GM18873 (cell line): ENCODE measurements around the gene KIAA2012.
"Not testable (repeated sequence)": the region's sequence is repeated elsewhere in the genome, so short reads cannot be mapped to it uniquely, and the experiment has no call there.

Experiments
- ATAC-seq: cut with Tn5 transposase; IDR thresholded peaks from one replicate; pipeline ENCODE4 v1.9.1; 2021; ENCODE audit warnings: mild to moderate bottlenecking, moderate library complexity, moderate number of reproducible peaks; ENCODE audit not compliant: unreplicated experiment, low FRiP score

Gene KIAA2012

DNA sequence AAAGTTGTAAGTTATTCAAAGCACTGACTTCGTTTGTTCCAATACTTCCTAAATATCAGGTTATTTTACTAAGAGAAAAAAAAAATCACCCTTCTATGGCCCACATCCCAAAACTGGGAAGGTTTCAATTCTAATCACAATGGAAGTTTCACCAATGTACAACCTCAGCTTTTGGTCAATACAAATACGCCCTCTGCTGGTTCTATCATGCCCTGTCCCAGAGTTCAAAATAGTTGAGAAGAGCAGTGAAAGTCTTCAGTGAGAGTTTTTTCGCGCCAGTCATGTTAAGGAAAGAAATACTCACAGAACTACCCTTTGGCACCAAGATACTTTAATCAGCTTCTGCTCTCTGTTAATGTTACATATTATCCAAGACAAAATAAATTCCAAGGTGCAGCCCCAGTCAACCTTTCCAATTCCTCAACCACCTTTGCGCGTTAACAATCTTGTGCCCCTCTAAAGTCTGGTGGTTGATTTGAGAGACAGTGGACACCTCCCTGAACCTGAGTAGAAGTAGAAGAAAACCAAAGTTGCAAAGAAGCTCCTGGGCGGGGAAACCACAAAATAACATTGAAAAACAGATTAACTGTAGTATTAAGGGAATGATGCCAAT lies 105.4 kb downstream of the KIAA2012 start:
- ATAC-seq, result no peak

DNA sequence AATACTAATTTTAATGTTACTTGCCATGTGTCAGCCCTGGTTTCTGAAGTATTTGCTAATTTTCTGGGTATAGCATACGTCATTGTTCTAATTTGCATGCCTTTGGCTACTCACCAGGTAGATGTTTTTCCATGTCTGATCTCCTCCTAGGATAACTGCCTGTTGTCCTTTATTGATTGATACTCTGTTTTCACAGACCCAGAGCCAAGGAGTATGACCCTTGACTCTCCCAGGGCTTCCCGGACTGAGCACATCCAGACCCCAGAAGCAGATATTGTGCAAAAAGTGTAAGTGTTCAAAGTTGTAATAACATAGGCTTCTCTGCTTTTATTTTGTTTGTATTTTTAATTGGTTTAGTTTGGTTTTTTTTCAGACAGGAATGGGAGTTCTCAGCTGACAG lies 111.5 kb downstream of the KIAA2012 start:
- no peak for ATAC-seq

DNA sequence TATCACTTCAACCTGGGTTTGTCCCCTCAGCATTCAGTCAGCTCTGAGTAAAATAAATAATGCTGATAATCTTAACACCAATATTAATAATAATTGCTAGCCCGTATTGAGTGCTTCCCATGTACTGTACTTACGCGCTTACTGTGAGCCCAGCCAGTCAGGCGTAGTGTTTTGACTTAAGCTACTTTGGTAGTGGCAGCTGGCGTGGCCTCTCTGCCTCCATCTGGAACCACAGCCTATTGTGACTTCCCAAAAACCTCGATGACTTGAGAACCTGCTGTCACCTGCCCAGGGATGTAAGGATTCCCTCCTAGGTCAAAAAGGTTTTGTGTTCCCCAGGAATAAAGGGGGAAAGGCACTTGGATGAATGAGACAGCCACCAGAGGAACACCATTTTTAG lies 112.1 kb downstream of the KIAA2012 start:
- ATAC-seq, result no peak

DNA sequence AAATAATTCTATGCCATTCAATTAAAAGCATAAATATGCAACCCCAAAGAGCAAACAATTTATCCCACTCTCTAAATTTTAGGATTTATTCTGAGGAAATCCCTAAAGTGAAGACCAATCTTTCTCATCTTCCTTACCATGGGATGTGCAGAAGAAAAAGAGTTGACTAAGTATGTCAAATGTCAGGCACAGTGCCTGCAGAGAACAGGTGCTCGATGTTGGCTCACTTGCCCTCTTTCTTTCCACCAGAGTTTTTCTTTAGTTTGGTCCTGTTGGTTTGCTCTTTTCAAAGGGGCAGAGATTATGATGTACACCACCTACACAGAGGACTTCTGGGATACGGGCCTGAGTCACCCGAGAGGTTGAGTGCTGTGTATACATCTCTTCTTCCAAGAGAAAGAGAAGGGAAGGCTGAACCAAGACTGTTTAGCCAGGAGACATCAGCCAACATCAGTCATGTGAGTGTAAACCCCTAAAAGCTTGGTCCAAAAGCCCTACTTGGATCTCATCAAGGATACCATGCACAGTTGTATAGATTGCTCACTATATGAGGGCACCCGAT lies 113.7 kb downstream of the KIAA2012 start:
- ATAC-seq, result no peak

DNA sequence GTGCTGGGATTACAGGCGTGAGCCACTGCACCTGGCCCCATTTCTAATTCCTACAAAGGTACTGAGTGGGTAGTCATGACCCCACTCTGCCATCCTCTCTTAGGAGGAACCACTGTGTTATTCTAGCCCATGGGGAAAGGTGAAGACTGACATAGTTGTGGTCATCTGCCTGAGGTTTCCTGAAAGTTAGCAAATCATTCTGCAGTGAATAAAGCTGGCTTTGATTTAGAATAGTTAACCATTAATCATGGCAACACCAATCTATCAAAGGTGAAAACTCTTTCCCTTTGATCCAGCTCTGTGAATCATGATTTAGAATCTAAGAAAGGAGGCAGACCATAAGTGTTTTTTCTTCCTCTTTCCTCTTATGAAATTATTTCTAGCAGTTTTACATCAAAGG lies 114.5 kb downstream of the KIAA2012 start:
- ATAC-seq, result no peak

DNA sequence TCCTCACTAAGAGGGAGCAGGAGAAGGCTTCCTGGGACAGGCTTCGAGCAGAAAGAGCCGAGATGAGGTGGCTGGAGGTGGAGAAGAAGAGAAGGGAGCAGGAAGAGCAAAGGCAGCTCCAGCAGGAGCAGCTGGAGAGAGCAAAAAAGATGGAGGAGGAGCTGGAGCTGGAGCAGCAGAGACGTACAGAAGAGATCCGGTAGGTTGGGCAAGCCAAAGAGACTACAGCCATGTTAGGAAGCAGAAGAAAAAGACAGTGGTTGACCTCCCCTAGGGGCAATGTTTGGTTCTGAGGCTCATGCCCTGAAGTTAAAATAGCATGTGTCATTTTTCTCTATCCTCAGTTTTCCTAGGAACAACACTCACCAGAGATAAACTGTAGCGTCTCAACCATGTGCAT lies 120.2 kb downstream of the KIAA2012 start:
- no peak for ATAC-seq

DNA sequence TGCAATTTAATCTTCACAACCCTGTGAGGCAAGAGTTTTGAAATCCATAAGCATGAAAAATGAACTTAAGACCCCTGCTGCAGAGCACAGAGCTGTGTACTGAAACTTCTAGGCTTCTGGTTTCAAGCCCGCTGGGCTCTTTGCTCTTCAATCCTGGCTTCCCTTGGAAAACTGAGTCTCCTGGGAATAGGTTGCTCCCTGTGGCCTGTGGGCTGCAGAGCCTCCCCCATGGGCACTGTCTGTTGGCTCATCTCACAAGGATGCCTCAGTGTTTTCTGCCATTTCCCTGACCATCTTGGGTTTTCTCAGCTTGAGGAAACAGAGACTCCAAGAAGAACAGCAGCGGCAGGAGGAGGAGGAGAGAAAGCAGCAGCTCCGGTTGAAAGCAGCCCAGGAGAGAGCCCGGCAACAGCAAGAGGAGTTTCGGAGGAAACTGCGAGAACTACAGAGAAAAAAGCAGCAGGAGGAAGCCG lies 120.9 kb downstream of the KIAA2012 start:
- ATAC-seq, result no peak

DNA sequence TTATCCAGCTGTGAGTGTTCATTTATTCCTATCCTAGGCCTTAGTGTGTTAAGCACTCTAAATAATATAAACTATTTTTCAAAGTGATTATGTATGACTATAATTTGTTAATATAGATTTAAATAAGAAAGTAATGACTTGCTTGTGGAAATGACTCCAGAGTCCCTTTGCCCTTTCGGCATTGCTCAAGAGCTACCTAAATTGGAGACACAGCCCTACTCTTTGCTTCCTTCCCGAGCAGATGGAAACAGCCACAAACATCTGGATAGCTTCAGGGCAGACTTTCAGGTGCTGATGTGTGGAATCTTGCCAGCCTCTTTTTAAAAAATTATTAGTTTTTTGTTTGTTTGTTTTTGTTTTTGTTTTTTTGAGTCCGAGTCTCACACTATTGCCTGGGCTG lies 121.4 kb downstream of the KIAA2012 start:
- no peak for ATAC-seq

DNA sequence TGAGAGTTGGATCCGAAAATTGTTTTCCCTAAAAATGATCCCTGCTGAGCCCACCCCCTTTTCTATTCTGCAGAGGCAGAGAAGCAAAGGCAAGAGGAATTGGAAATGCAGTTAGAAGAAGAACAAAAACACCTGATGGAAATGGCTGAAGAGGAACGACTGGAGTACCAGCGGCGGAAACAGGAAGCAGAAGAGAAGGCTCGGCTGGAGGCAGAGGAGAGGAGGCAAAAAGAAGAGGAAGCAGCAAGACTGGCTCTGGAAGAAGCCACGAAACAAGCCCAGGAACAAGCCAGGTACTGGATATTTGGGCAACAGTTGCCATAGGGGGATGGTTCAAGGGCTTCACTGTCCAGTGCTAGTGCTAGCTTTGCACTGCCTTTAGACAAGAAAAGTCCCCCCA lies 123.7 kb downstream of the KIAA2012 start:
- ATAC-seq, result no peak

DNA sequence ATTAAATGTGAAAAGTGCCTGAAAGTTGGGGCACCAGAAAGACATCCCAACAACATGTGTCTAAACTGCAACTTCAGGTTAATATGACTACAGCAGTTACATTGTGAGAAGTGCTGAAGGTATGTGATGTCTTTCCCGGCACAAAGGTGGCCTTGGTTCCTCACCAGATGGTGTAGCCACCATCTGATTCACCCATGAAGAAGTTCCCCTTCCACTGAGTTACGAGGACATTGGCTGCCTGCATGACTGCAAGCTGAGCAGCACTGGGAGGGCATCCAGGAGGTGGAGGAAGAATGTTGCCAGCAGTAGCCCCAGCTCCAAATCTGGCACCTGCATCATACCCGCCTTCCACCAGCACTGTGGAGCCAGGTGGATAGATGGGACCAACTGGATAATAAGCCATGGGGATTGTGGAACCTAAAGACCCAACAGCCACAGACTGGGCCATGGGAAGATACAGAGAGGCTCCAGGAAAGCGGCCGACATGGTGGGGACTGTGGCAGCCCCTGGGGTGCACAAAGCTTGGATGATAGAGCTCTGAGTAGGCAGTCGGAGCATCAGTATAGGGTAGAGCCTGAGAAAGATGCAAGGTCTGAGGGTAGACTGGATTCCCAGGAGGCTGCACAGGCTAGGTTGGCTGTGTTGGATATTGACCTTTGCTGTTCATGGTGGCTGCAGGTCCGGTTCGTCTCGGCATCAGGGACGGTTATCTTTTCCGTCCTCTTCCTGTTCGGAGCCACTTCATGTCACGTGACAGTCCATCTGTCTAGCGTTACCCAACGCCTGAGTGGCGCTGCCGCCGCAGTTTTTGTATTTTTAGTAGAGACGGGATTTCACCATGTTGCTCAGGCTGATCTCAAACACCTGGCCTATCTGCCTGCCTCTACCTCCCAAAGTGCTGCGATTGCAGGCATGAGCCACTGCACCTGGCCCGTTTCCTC lies 128.4 kb downstream of the KIAA2012 start:
- no peak for ATAC-seq

DNA sequence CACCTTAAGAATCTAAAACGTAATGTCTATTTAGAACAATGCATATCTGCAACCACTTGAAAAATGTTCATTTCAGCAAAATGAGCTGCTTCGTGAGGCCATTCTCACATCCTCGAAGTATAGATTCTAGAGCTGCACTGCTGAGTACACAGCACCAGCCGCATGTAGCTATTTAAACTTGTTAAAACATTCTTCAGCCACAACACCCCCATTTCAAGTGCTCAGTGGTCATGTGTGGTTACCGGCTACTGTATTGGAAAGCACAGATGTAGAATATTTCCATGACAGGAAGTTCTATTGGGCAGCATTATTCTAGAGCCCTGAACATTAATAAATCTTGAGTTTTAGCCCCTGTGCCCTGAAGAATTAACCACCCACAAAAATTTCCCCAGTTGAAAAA lies 130.3 kb downstream of the KIAA2012 start:
- ATAC-seq, result no peak

DNA sequence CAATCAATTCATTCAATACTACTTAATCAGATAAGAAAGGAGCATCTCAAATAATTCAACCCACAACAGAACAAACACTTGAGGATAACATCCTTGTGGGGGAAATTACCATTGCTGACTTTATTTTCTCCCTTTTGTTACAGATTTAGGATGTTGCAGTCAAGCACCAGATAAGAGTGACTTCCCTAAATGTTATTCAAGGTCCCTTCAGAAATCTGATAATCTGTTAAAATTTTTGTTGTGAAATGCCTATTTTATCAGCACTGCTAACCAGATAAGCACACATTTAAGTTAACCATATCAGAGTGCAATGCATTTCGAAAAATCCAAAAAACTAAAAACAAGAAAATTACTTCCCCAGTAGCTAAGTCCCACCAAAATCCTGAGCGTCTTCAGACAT lies 131.8 kb downstream of the KIAA2012 start:
- no peak for ATAC-seq

DNA sequence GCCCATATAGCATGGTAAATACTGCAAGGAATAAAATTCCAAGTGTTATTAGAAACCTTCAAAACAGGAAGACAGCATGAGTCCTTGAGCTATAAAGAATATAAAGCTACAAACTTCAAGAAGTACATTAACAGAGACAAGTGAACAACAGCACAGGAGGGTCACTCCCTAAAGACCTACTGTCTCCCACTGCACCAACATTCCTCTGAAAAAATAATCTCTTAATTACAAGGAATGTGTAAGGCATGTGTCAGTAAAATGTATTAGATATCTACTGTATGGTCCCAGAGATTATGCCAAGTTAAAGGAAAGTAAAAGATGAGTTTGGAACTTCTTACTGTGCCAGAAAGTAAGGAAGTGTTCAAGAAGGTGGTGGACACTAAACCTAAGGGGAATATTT lies 135.5 kb downstream of the KIAA2012 start:
- no peak for ATAC-seq

DNA sequence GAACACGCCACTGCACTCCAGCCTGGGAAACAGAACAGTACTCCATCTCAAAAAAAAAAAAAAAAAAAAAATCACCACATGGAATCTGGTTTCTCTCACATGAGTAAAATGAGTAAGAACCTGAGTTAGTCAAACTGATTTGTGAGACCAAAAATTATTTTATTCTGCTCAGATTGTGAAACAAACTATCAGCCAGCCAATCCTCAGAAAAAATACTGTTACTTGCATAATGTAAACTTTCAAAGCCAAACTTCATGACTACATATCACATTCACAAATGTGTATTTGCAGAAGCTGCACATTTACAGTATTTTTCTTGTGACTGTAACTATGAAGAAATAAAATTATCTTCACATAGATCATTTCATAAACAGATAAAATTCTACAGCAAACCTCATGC lies 142.1 kb downstream of the KIAA2012 start:
- no peak for ATAC-seq

DNA sequence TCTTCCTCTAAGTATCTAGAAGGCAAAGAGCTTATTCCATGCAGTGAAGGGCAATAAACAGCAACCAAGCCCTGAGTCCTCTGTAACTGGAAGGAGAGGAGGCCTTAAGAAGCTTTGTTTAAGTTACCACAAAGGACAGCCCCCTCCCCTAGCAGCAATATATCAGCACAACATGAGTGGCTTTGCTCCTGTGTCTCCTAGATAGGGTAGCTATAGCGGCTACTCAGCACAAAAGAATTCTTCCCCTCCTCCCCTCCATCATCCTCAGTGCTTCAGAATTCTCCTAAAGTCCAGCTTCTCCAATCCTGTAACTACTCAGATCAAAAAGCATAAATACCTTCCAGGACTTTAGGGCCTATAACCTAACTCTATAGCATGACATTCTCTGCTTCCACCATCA lies 148.8 kb downstream of the KIAA2012 start:
- no peak for ATAC-seq

DNA sequence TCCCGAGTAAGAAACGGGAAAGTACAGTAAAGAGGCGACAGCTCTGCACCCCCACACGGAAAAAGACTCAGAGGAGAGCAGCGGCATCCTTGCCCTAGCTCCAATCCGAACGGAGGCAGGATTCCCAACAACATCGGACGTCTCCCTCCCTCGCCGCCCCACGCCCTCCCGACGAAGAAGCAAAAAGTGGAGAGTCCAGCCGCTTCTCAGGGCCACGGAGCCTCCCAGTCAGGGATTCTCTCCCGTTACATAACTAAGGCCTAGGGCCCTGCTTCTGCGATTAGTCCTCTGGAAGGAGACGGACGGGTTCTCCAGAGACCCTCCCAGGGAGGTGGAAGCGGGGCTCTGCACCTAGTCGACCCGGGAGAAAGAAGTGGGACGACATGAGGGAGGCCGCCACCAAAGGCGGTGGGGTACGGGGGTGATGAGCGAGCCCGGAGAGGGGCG lies 164.8 kb downstream of the KIAA2012 start:
- ATAC-seq, result peak; percentile 25

DNA sequence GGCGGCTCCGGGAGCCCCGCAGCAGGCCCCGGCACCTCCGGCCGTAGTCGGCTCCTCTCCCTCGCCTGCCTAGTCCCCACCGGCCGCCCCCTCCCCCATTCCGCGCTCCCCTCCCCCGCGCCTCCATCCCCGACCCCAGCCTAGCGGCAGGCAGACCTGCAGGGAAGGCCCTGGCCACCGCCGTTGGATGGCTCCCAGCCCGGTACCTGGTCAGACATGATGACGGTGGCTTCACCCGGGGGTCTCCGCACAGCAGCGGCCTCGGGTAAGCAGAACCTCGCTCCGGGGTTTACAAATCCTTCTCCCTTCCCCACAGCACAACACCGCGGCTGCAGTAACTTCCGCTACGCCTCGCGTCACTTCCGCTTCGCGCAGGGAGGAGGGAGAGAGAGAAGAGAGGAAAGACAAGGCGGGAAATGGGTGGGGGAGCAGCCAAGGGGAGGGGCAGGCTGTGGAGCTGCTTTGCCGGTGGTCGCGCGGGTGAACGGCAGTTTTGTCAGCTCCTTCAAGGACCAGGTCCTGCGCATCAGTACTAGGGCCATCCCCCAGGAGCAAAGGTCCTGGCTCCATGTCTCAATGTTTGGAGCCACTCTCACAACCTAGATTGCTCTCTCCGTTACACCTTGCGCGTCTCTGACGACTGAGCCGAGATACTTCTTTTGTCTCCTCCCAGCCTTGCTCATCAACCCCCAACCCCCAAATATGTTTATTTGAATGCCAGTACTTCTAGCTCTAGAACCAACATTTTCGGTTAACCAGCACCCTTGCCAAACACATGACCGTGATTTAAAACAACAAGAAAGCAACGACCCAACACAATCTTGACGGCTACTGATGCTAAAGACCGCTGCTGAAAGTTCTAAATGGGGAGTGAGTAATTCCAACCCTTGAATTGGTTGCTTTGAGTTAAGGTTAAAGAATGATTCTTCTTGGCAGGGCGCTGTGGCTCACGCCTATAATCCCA lies 165.5 kb downstream of the KIAA2012 start, which contains the start of gene SUMO1:
SUMO1 (minus strand) TSS at position 364 of the 964 bp plus-strand sequence; CDS start at position 218, 146 bp downstream.
- peak; percentile 95 for ATAC-seq

DNA sequence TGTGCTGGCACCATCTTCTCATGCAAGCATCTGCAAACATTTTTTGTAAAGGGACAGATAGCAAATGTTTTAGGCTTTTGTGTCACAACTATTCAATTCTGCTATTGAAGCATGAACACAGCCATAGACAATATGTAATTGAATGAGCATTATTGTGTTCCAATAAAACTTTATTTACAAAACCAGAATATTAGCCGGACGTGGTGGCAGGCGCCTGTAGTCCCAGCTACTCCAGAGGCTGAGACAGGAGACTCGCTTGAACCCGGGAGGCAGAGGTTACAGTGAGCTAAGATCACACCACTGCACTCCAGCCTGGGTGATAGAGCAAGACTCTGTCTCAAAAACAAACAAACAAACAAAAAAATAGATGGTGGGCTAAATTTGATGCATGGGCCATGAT lies 174.7 kb downstream of the KIAA2012 start:
- ATAC-seq, result not testable (repeated sequence)

DNA sequence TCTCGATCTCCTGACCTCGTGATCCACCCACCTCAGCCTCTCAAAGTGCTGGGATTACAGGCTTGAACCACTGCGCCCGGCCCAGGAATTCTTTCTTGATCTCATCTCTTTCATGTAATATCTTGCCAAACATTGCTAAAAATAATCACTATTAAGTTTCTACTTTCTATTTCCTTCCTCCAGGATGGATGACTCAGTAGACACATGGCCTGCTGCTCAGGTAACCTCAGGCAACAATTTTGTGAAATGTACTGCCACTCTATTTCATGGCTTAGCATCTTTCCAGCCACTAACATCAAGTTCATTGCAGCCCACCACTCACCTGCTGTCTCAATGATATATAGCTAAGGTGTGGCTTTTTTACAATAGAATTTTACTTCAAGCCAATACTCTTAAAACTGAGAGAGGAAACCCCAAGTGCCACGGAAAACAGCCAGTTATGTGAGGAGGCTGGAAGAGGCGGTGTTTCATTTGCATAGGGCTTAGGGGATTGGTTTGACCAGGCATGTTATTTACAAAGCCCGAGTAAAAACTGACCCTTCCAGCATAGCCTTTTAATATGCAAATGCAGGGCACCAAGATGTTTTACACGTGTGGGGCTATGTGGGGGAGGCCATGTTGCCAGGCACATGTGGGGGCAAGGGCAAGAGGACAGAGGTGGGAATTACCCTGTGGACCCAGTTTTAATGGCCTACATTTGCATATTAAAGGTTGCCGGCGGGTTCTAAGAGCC lies 176.6 kb downstream of the KIAA2012 start:
- no peak for ATAC-seq
